ENCODE results near the gene ADGRL3. TPM values are rescaled to one million over a fixed set of nuclear protein-coding genes. Genes with fewer than 3 reads are reported as not detected.
"Not testable (repeated sequence)": the region's sequence is repeated elsewhere in the genome, so short reads cannot be mapped to it uniquely, and the experiment has no call there.

Gene ADGRL3
- total and polyA plus RNA-seq, 7 donors = 0.06 to 2.8 (median 0.42) TPM

DNA sequence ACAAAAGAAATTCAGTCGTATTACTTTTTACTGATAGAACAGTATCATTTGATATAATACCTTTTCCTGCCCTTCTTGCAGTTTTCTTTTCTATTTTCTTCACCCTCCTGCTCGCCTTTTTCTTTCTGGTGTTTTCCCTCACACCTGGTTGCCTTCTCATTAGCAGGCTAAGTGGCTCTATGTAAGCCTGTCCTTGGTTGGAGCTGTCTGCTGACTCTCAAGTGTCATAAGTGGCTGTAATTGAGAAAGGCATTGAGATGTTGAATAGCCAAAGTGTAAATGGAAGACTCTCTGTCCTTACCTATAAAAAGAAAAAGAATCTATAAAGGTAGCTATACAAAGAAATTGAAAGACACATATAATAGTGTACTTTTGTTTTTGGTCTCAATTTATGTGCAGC lies 180.7 kb downstream of the ADGRL3 start:
- 83 to 85% (median 84%) methylated on average over 2 of the region's 2 CpGs for WGBS, 3 donors
- Histone ChIP-seq H3K4me1 (no peaks in the 10 kb centered on the region), H3K27ac (no peak overlapping the region), H3K4me3 (no peak overlapping the region), H3K36me3 (ENCODE audit: insufficient read depth in 1 of 2, low read depth in 1 of 2) (no peaks in the 10 kb centered on the region), H3K27me3 (ENCODE audit: insufficient read depth in 3 of 3, low read length in 2 of 3) (peaks cover 0 to 2% (median 0%) of the 10 kb centered on the region in 3 donors), H3K9me3 (no peaks in the 10 kb centered on the region)
- intact Hi-C loops (cut with DNase I) = no loop called here
- no peak for DNase-seq
- no peak for ATAC-seq
- no peak for TF ChIP-seq CTCF (IDR thresholded peaks at IDR 0.05)

GRCh38 chr4:61385256-61385655 lies 185.1 kb downstream of the ADGRL3 start:
- no peaks in the 10 kb centered on the region for H3K36me3 ChIP-seq (ENCODE audit: insufficient read depth in 1 of 2, low read depth in 1 of 2)
- no peak overlapping the region for H3K27ac ChIP-seq
- no peaks in the 10 kb centered on the region for H3K4me1 ChIP-seq
- no peak overlapping the region for H3K4me3 ChIP-seq
- DNase-seq = no peak
- H3K27me3 ChIP-seq (ENCODE audit: insufficient read depth in 3 of 3, low read length in 2 of 3) = no peaks in the 10 kb centered on the region
- no peak for TF ChIP-seq CTCF (IDR thresholded peaks at IDR 0.05)
- H3K9me3 ChIP-seq = no peaks in the 10 kb centered on the region
- WGBS, 3 donors = 75 to 85% (median 75%) methylated on average over 4 of the region's 4 CpGs
- intact Hi-C loops (cut with DNase I) = loop anchor here in 1 of 2 donors (5.0 kb wide), 1 partner anchor 1553 kb away; no protein-coding TSS in a partner anchor
- ATAC-seq = no peak

DNA sequence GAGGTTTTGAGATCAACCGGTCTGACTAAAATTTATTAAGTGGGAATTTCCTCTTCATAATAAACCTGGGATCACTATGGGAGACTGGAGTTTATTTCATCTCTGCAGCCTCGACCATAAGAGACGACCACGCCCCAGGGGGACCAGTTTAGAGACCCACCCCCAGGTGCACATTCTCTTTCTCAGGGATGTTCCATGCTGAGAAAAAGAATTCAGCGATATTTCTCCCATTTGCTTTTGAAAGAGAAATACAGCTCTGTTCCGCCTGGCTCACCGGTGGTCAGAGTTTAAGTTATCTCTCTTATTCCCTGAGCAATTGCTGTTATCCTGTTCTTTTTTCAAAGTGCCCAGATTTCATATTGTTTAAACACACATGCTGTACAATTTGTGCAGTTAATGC lies 187.2 kb downstream of the ADGRL3 start:
- H3K36me3 ChIP-seq (ENCODE audit: insufficient read depth in 1 of 2, low read depth in 1 of 2); ATAC-seq; H3K27ac ChIP-seq; H3K27me3 ChIP-seq (ENCODE audit: insufficient read depth in 3 of 3, low read length in 2 of 3); H3K9me3 ChIP-seq; H3K4me1 ChIP-seq; DNase-seq; H3K4me3 ChIP-seq: not testable (repeated sequence)
- intact Hi-C loops (cut with DNase I) = loop anchor here in 1 of 2 donors (5.0 kb wide), 1 partner anchor 1555 kb away; no protein-coding TSS in a partner anchor
- 79 to 86% (median 82%) methylated on average over 7 of the region's 7 CpGs for WGBS, 3 donors

- Histone ChIP-seq H3K4me3 (no peak overlapping the region), H3K36me3 (ENCODE audit: insufficient read depth in 1 of 2, low read depth in 1 of 2) (no peaks in the 10 kb centered on the region), H3K27me3 (ENCODE audit: insufficient read depth in 3 of 3, low read length in 2 of 3) (no peaks in the 10 kb centered on the region), H3K4me1 (no peaks in the 10 kb centered on the region), H3K27ac (no peak overlapping the region), H3K9me3 (no peaks in the 10 kb centered on the region)
- DNase-seq (no peak), ATAC-seq (no peak)
- WGBS, 3 donors = 66 to 76% (median 70%) methylated on average over 2 of the region's 2 CpGs
- no peak for TF ChIP-seq CTCF (IDR thresholded peaks at IDR 0.05)
- intact Hi-C loops (cut with DNase I) = loop anchor here in 1 of 2 donors (5.0 kb wide), 1 partner anchor 1557 kb away; no protein-coding TSS in a partner anchor
Observed at GRCh38 chr4:61389640-61390039, 189.5 kb downstream of the ADGRL3 start.

- DNase-seq = no peak
- no peaks in the 10 kb centered on the region for H3K4me1 ChIP-seq
- no peak for ATAC-seq
- no peak overlapping the region for H3K4me3 ChIP-seq
- no peak for TF ChIP-seq CTCF (IDR thresholded peaks at IDR 0.05)
- WGBS, 3 donors = 89 to 92% (median 91%) methylated on average over 3 of the region's 3 CpGs
- no peaks in the 10 kb centered on the region for H3K9me3 ChIP-seq
- H3K36me3 ChIP-seq (ENCODE audit: insufficient read depth in 1 of 2, low read depth in 1 of 2) = no peaks in the 10 kb centered on the region
- no peaks in the 10 kb centered on the region for H3K27me3 ChIP-seq (ENCODE audit: insufficient read depth in 3 of 3, low read length in 2 of 3)
- intact Hi-C loops (cut with DNase I) = no loop called here
- H3K27ac ChIP-seq = no peak overlapping the region
Observed at GRCh38 chr4:61395754-61396153, 195.6 kb downstream of the ADGRL3 start.

Data from psoas muscle (tissue), 8 donors.